Neural cell (in vitro differentiated cells): ENCODE data around the gene IQCM.

Experiments used
- EZH2 ChIP-seq: fragments of 200-600, 300-800 bp; shearing (Covaris generic), sonication (generic); IDR thresholded peaks from 2 replicates; pipeline ENCODE4 v1.6.1; 2014; ENCODE audit warnings: antibody characterized with exemption, low read length, borderline replicate concordance, mild to moderate bottlenecking; ENCODE audit not compliant: insufficient read depth, poor library complexity, severe bottlenecking
- MXI1 ChIP-seq: fragments of 450-650 bp; conservative IDR thresholded peaks from 2 replicates; pipeline ENCODE4 v1.6.1; 2014; ENCODE audit warnings: antibody characterized with exemption, mild to moderate bottlenecking; ENCODE audit not compliant: poor library complexity, severe bottlenecking

DNA sequence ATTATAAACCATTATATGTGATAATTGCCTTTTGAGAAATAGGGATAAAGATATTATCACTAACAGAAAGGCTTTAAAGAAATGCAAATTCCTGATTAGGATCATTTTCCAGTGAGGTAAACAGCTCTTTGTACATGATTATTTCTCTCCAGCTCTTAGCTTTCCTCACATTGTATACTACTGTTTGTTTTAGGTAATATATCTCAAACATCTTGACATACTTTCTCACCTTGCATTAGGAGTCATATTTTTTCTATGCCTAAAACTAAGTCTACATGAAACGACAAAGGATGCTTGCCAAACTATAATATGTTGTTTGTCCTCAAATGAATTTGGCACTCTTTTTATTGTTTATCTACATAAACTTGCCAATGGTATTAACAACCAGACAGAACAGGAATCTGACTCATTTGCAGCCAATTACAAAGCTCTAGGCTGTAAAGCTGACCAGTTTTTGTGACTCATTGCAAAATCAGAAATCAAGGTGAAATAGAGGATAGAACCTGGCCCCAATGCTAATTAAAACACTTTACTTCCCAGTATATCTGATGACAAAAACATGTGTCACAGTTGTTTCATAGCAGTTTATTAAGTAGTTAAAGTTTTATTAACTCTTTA, 107.0 kb downstream of the IQCM start:
- TF ChIP-seq EZH2 = no peak
- no peak for TF ChIP-seq MXI1
